Endothelial cell of umbilical vein (primary cell): ENCODE measurements around the gene TTC27. TPM values are rescaled to one million over a fixed set of nuclear protein-coding genes. Genes with fewer than 3 reads are reported as not detected.

Experiments
- BruUV-seq: library from RNA; stranded (reverse); fragments of 400-500 nt; replicated peaks from 2 replicates; lab custom pipeline; 2021; lab: Mats Ljungman, UMichigan
- CTCF ChIA-PET: fragments of 300-600, 350-600 bp; sonication (Branson Sonifier 250); formaldehyde crosslinking; loops from one replicate; lab custom pipeline; 2021; ENCODE audit warnings: antibody characterized with exemption, inconsistent platforms; lab: Charles Lee
- POLR2A ChIA-PET: fragments of 300-600, 350-600 bp; sonication (Branson Sonifier 250); formaldehyde crosslinking; loops from one replicate; lab custom pipeline; 2021; ENCODE audit warnings: antibody characterized with exemption, inconsistent platforms; lab: Charles Lee
- DNase-seq: peaks from one replicate; pipeline ENCODE4 v3.0.0-alpha.2; 2011; ENCODE audit warnings: low read depth, low spot score
- FAIRE-seq: peaks from 2 replicates; lab custom pipeline; 2011; peaks lifted over from hg19 to GRCh38; lab: Jason Lieb, UNC
- H2AFZ ChIP-seq: 2 replicates; pipeline ENCODE4 v1.6.0; 2012; ENCODE audit warnings: low read depth, low read length, control low read depth, inconsistent platforms
- H3K27ac ChIP-seq: 2 replicates; pipeline ENCODE4 v1.5.1; 2011; ENCODE audit warnings: low read depth, mild to moderate bottlenecking, control low read depth, low read length, moderate library complexity; ENCODE audit not compliant: insufficient read depth
- H3K27me3 ChIP-seq, 2 experiments: 2 replicates each; pipeline versions ENCODE4 v1.6.0 to v1.6.1; 2011; ENCODE audit warnings: low read length in 2 of 2, mixed read lengths in 1 of 2; ENCODE audit not compliant: control insufficient read depth in 2 of 2, insufficient read depth in 2 of 2
- H3K36me3 ChIP-seq, 2 experiments: 2 replicates in 1 of 2; 3 replicates in 1 of 2; pipeline ENCODE4 v1.5.1; 2011; ENCODE audit warnings: low read length in 2 of 2, mild to moderate bottlenecking in 1 of 2, moderate library complexity in 1 of 2; ENCODE audit not compliant: control insufficient read depth in 2 of 2, insufficient read depth in 2 of 2; ENCODE audit errors: extremely low read depth in 1 of 2
- H3K4me1 ChIP-seq: 3 replicates; pipeline ENCODE4 v1.5.1; 2011; ENCODE audit warnings: mild to moderate bottlenecking, low read length; ENCODE audit not compliant: control insufficient read depth, insufficient read depth; ENCODE audit errors: extremely low read depth
- H3K4me2 ChIP-seq: 2 replicates; pipeline ENCODE4 v1.6.1; 2011; ENCODE audit warnings: low read length, control low read depth, mixed read lengths; ENCODE audit not compliant: insufficient read depth
- H3K4me3 ChIP-seq, 3 experiments: fragments of 200-600 bp in 1 of 3; sonication (generic), shearing (Covaris generic) in 1 of 3; replicated peaks in 1 of 3; 2 replicates each; pipeline ENCODE4 v1.5.1; 2011 to 2016; ENCODE audit warnings: control low read depth in 3 of 3, low read length in 3 of 3, mild to moderate bottlenecking in 2 of 3, inconsistent platforms in 1 of 3, low read depth in 1 of 3, moderate library complexity in 1 of 3; ENCODE audit not compliant: insufficient read depth in 1 of 3
- H3K79me2 ChIP-seq: 2 replicates; pipeline ENCODE4 v1.6.0; 2012; ENCODE audit warnings: low read length, inconsistent platforms; ENCODE audit not compliant: control insufficient read depth, insufficient read depth
- H3K9ac ChIP-seq: replicated peaks from 2 replicates; pipeline ENCODE3; 2011; ENCODE audit warnings: low read length, control low read depth; ENCODE audit not compliant: insufficient read depth; ENCODE audit errors: extremely low read depth
- H3K9me1 ChIP-seq: replicated peaks from 3 replicates; pipeline ENCODE4 v1.6.0; 2011; ENCODE audit warnings: mild to moderate bottlenecking, low read length; ENCODE audit not compliant: control insufficient read depth, insufficient read depth; ENCODE audit errors: extremely low read depth
- H3K9me3 ChIP-seq: replicated peaks from 2 replicates; pipeline ENCODE4 v1.5.1; 2012; ENCODE audit warnings: low read length, inconsistent platforms; ENCODE audit not compliant: control insufficient read depth, insufficient read depth
- H4K20me1 ChIP-seq: replicated peaks from 2 replicates; pipeline ENCODE3; 2011; ENCODE audit warnings: mild to moderate bottlenecking, low read length; ENCODE audit not compliant: control insufficient read depth, insufficient read depth; ENCODE audit errors: extremely low read depth
- EZH2 ChIP-seq: IDR thresholded peaks from 2 replicates; pipeline ENCODE4 v1.6.1; 2012; ENCODE audit warnings: borderline replicate concordance, low read depth, mild to moderate bottlenecking, moderate library complexity, low read length, inconsistent platforms; ENCODE audit not compliant: severe bottlenecking
- FOS ChIP-seq: IDR thresholded peaks from 2 replicates; pipeline ENCODE4 v1.6.1; 2011; ENCODE audit warnings: mild to moderate bottlenecking, low read length, moderate library complexity, borderline replicate concordance; ENCODE audit not compliant: insufficient read depth
- GATA2 ChIP-seq: IDR thresholded peaks from 2 replicates; pipeline ENCODE4 v1.7.0; 2011; ENCODE audit warnings: low read depth, mild to moderate bottlenecking, moderate library complexity, mixed read lengths, low read length; ENCODE audit not compliant: insufficient read length, insufficient read depth
- JUN ChIP-seq: IDR thresholded peaks from 2 replicates; pipeline ENCODE4 v1.6.1; 2011; ENCODE audit warnings: borderline replicate concordance, low read depth; ENCODE audit not compliant: insufficient read length, insufficient read depth
- MYC ChIP-seq: IDR thresholded peaks from one replicate; pipeline ENCODE4 v1.6.1; 2011; ENCODE audit warnings: mild to moderate bottlenecking, low read depth, low read length
- POLR2A ChIP-seq: IDR thresholded peaks from 2 replicates; pipeline ENCODE4 v1.6.1; 2012; ENCODE audit warnings: low read depth, mild to moderate bottlenecking, control low read depth, low read length
- POLR2AphosphoS5 ChIP-seq: IDR thresholded peaks from 2 replicates; pipeline ENCODE4 v1.6.1; 2012; ENCODE audit warnings: low read depth, mild to moderate bottlenecking, control low read depth, low read length, moderate library complexity; ENCODE audit not compliant: insufficient read depth
- dilution Hi-C: fragments of 300-500 bp; cut with MboI; formaldehyde crosslinking; loops from one replicate; pipeline ENCODE4 v1.15.0; 2019; ENCODE audit warnings: low sequenced_read_pairs; ENCODE audit not compliant: extremely low pct_ligation_motif_present
- intact Hi-C: fragments of 100-400 bp; cut with micrococcal nuclease; formaldehyde crosslinking; loops from one replicate; pipeline ENCODE4 v1.10.0; 2022
- polyA plus RNA-seq, 4 experiments: library from polyadenylated mRNA; depleted of rRNA in 3 of 4; stranded (reverse) in 3 of 4; unstranded in 1 of 4; fragments of >200 nt; gene quantifications; 2 replicates each; pipeline versions ENCODE4 v1.2.1 to v1.2.3, GENCODE V29; 2011 to 2012; ENCODE audit warnings: missing spikeins in 1 of 4
- total RNA-seq: library from RNA; stranded (reverse); gene quantifications from 2 replicates; pipeline ENCODE4 v1.2.3, GENCODE V29; 2021
- TF ChIP-seq, protein P1 (sequence below), 2 donors: IDR thresholded peaks; 1 replicate in 1 of 2; 2 replicates in 1 of 2; pipeline ENCODE4 v1.5.1; 2011; ENCODE audit warnings: low read length in 2 of 2, mild to moderate bottlenecking in 2 of 2, moderate library complexity in 2 of 2, control low read depth in 1 of 2, inconsistent platforms in 1 of 2, low read depth in 1 of 2; ENCODE audit not compliant: insufficient read depth in 1 of 2; ENCODE audit errors: extremely low read depth in 1 of 2
- TF ChIP-seq, protein P2 (sequence below): IDR thresholded peaks from 2 replicates; pipeline ENCODE4 v1.6.1; 2011; ENCODE audit not compliant: insufficient read depth, insufficient read length

Gene TTC27
- total and polyA plus RNA-seq, 2 donors (not counting 3 experiments of a cell fraction or from before 2014, with no cell fraction given): 16.3 to 20.1 TPM

DNA sequence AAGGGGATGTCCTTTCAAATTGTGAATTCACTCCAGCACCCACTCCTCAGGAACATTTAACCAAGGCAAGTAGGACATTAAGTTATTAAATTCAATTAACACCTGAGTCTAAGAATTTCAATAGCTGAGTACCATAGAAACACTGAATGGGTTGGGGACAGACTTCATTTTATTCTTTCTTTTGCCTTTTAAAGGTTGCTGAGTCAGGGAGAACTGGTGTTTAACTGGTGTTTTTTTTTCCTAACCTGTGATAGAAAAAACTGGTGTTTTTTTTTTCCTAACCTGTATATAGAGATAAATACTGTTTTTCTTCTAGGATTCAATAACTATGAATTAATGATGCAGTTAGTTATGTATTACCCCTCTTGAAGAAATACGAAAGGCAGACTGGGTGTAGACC, 38.9 kb downstream of the TTC27 start:
- H3K4me1 ChIP-seq: no peaks in the 10 kb centered on the region
- no peaks in the 10 kb centered on the region for H3K27me3 ChIP-seq
- POLR2A ChIA-PET: no interaction called here
- no TSS peak for BruUV-seq
- intact Hi-C loops (no loop called here), dilution Hi-C loops (no loop called here)
- H3K27ac ChIP-seq: no peak overlapping the region
- CTCF ChIA-PET: interaction anchor here (0.7 kb wide), 1 partner anchor 76 kb away, joined by 4 read pairs; no protein-coding TSS in a partner anchor
- H3K9me3 ChIP-seq: no peaks in the 10 kb centered on the region
- no peaks in the 10 kb centered on the region for H3K9me1 ChIP-seq
- H3K9ac ChIP-seq: no peak overlapping the region
- no peaks in the 10 kb centered on the region for H3K79me2 ChIP-seq
- DNase-seq (no peak), FAIRE-seq (no peak)
- H3K4me3 ChIP-seq: no peak overlapping the region
- H4K20me1 ChIP-seq: no peaks in the 10 kb centered on the region
- TF ChIP-seq POLR2A: no peak
- TF ChIP-seq JUN: no peak
- no peak for TF ChIP-seq MYC
- TF ChIP-seq POLR2AphosphoS5: no peak
- TF ChIP-seq FOS: no peak
- H3K36me3 ChIP-seq: no peaks in the 10 kb centered on the region
- H3K4me2 ChIP-seq: no peak overlapping the region
- no peak overlapping the region for H2AFZ ChIP-seq

DNA sequence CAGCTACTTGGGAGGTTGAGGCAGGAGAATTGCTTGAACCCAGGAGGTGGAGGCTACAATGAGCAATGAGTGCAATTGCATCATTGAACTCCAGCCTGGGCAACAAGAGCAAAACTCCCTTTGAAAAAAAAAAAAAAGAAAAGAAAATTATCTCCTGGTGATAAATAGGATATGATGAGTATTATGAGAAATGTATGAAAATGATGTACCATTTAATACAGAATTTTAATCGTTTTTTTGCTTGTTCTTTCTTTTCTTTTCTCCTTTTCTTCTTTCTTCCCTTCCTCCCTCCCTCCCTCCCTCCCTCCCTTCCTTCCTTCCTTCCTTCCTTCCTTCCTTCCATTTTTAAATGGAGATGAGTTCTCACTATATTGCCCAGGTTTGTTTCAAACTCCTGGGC, 40.4 kb downstream of the TTC27 start:
- no TSS peak for BruUV-seq
- no peaks in the 10 kb centered on the region for H3K79me2 ChIP-seq
- H3K27me3 ChIP-seq: no peaks in the 10 kb centered on the region
- POLR2A ChIA-PET: no interaction called here
- no peak overlapping the region for H3K4me2 ChIP-seq
- no peaks in the 10 kb centered on the region for H3K4me1 ChIP-seq
- dilution Hi-C loops: no loop called here
- no peaks in the 10 kb centered on the region for H4K20me1 ChIP-seq
- intact Hi-C loops: no loop called here
- no peaks in the 10 kb centered on the region for H3K9me3 ChIP-seq
- CTCF ChIA-PET: no interaction called here
- H3K27ac ChIP-seq: no peak overlapping the region
- no peak overlapping the region for H3K9ac ChIP-seq
- TF ChIP-seq MYC: no peak
- TF ChIP-seq POLR2AphosphoS5: no peak
- TF ChIP-seq GATA2: no peak
- TF ChIP-seq POLR2A: no peak
- TF ChIP-seq JUN: no peak
- TF ChIP-seq, protein P1, sequence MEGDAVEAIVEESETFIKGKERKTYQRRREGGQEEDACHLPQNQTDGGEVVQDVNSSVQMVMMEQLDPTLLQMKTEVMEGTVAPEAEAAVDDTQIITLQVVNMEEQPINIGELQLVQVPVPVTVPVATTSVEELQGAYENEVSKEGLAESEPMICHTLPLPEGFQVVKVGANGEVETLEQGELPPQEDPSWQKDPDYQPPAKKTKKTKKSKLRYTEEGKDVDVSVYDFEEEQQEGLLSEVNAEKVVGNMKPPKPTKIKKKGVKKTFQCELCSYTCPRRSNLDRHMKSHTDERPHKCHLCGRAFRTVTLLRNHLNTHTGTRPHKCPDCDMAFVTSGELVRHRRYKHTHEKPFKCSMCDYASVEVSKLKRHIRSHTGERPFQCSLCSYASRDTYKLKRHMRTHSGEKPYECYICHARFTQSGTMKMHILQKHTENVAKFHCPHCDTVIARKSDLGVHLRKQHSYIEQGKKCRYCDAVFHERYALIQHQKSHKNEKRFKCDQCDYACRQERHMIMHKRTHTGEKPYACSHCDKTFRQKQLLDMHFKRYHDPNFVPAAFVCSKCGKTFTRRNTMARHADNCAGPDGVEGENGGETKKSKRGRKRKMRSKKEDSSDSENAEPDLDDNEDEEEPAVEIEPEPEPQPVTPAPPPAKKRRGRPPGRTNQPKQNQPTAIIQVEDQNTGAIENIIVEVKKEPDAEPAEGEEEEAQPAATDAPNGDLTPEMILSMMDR (IDR thresholded peaks at IDR 0.05; ENCODE audit: extremely low read depth in 1 of 2, insufficient read depth in 1 of 2, low read depth in 1 of 2, low read length in 2 of 2): no peak
- no peak for TF ChIP-seq EZH2
- TF ChIP-seq, protein P2, sequence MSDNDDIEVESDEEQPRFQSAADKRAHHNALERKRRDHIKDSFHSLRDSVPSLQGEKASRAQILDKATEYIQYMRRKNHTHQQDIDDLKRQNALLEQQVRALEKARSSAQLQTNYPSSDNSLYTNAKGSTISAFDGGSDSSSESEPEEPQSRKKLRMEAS: no peak
- no peak for TF ChIP-seq FOS
- FAIRE-seq (no peak), DNase-seq (no peak)
- H3K36me3 ChIP-seq: no peaks in the 10 kb centered on the region
- H3K4me3 ChIP-seq: no peak overlapping the region
- no peak overlapping the region for H2AFZ ChIP-seq
- no peaks in the 10 kb centered on the region for H3K9me1 ChIP-seq
